ENCODE measurements around the gene SETD1A.

DNA sequence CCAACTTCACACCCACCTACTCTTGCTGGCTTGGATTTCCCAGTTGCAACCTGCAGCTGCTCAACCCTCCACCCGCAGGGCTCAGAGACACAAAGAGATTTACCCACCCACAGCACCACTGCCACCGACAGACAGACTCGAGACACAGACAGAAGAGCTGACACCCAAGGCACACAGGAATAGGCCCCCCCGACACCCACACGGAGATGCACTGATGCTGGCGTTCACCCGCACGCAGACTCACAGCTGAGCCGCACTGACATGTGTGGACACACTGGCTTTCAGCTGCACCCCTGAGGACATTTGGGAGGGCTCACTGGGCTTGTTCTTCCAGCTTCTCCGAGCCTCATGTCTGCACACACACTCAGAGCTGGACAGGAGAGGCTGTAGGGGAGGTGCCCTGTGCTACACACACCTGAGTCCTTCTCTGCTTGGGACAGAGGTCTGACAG is 44.7 kb downstream of the SETD1A start:
- TF ChIP-seq, protein P1, sequence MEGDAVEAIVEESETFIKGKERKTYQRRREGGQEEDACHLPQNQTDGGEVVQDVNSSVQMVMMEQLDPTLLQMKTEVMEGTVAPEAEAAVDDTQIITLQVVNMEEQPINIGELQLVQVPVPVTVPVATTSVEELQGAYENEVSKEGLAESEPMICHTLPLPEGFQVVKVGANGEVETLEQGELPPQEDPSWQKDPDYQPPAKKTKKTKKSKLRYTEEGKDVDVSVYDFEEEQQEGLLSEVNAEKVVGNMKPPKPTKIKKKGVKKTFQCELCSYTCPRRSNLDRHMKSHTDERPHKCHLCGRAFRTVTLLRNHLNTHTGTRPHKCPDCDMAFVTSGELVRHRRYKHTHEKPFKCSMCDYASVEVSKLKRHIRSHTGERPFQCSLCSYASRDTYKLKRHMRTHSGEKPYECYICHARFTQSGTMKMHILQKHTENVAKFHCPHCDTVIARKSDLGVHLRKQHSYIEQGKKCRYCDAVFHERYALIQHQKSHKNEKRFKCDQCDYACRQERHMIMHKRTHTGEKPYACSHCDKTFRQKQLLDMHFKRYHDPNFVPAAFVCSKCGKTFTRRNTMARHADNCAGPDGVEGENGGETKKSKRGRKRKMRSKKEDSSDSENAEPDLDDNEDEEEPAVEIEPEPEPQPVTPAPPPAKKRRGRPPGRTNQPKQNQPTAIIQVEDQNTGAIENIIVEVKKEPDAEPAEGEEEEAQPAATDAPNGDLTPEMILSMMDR (optimal IDR thresholded peaks at IDR 0.05 in 1 of 3, IDR thresholded peaks at IDR 0.05 in 1 of 3, conservative IDR thresholded peaks at IDR 0.05 in 1 of 3; ENCODE audit: extremely low read depth in 1 of 3, insufficient read depth in 2 of 3, low read length in 3 of 3), result no peak
- no peak for TF ChIP-seq EZH2 (IDR thresholded peaks at IDR 0.05; ENCODE audit: low read length)

All from keratinocyte (primary cell).